Uterus (tissue), 2 donors: ENCODE data around the gene CASP8AP2.

Experiments
- POLR2A ChIP-seq, 2 donors: fragments of 450-650 bp; IDR thresholded peaks; one replicate each; pipeline ENCODE4 v1.6.1; 2016; ENCODE audit warnings: antibody characterized with exemption in 2 of 2, mild to moderate bottlenecking in 1 of 2, moderate library complexity in 1 of 2
- TF ChIP-seq, protein P1 (sequence below), 4 experiments: fragments of 200-600 bp in 2 of 4; fragments of 450-650 bp in 2 of 4; sonication (generic) in 2 of 4; IDR thresholded peaks; one replicate each; pipeline ENCODE4 v1.5.1; 2016 to 2019; ENCODE audit warnings: antibody characterized with exemption in 4 of 4, mild to moderate bottlenecking in 2 of 4, moderate library complexity in 1 of 4

DNA sequence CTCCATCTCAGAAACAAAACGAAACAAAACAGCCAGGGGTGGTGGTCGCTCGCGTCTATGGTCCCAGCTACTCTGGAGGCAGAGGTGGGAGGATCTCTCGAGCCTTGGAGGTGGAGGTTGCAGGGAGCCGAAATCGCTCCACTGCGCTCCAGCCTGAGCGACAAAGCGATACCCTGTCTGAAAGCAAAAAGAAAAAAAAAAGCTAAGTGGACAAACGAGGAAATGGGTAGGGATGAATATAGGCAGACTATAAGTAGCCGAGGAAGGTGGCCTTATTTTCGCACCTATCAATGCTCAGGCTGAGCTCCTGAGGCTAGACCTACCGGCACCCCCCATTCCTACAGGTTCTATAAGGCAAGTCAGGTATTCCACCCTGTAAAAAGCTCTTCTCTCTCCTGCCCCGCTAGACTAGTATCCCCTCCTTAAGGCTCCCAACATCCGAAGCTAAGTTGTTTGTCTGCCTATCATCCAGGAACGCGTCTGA is 650 bp upstream of the CASP8AP2 start:
- TF ChIP-seq, protein P1, sequence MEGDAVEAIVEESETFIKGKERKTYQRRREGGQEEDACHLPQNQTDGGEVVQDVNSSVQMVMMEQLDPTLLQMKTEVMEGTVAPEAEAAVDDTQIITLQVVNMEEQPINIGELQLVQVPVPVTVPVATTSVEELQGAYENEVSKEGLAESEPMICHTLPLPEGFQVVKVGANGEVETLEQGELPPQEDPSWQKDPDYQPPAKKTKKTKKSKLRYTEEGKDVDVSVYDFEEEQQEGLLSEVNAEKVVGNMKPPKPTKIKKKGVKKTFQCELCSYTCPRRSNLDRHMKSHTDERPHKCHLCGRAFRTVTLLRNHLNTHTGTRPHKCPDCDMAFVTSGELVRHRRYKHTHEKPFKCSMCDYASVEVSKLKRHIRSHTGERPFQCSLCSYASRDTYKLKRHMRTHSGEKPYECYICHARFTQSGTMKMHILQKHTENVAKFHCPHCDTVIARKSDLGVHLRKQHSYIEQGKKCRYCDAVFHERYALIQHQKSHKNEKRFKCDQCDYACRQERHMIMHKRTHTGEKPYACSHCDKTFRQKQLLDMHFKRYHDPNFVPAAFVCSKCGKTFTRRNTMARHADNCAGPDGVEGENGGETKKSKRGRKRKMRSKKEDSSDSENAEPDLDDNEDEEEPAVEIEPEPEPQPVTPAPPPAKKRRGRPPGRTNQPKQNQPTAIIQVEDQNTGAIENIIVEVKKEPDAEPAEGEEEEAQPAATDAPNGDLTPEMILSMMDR (IDR thresholded peaks at IDR 0.05), result no peak
- no peak for TF ChIP-seq POLR2A (IDR thresholded peaks at IDR 0.05)
